NCI-H146 (cell line): ENCODE data around the gene CHSY1.

ENCODE experiments used
- DNase-seq: peaks from one replicate; lab custom pipeline; 2025; lab: John Stamatoyannopoulos, UW

CHSY1 gene

GRCh38 chr15:101210466-101210865, 41.4 kb downstream of the CHSY1 start:
- DNase-seq = no peak

- DNase-seq = no peak
Measured at GRCh38 chr15:101210058-101210457, 41.8 kb downstream of the CHSY1 start.

GRCh38 chr15:101209285-101209845, 42.5 kb downstream of the CHSY1 start:
- no peak for DNase-seq

GRCh38 chr15:101207867-101208288, 44.0 kb downstream of the CHSY1 start:
- no peak for DNase-seq

- no peak for DNase-seq
Measured at GRCh38 chr15:101206176-101206591, 45.7 kb downstream of the CHSY1 start.

- no peak for DNase-seq
Measured at GRCh38 chr15:101204739-101205535, 46.9 kb downstream of the CHSY1 start.

- DNase-seq = no peak
Measured at GRCh38 chr15:101203607-101204189, 48.1 kb downstream of the CHSY1 start.

- DNase-seq = no peak
Measured at GRCh38 chr15:101203029-101203573, 48.7 kb downstream of the CHSY1 start.

GRCh38 chr15:101201411-101202174, 50.3 kb downstream of the CHSY1 start:
- DNase-seq = no peak

- DNase-seq = no peak
Measured at GRCh38 chr15:101200181-101200580, 51.7 kb downstream of the CHSY1 start.

- DNase-seq = no peak
Measured at GRCh38 chr15:101198800-101199199, 53.0 kb downstream of the CHSY1 start.

GRCh38 chr15:101198031-101198575, 53.7 kb downstream of the CHSY1 start:
- DNase-seq = no peak

- DNase-seq = no peak
Measured at GRCh38 chr15:101194546-101195125, 57.2 kb downstream of the CHSY1 start.

GRCh38 chr15:101193806-101194545, 57.9 kb downstream of the CHSY1 start:
- DNase-seq = no peak

- DNase-seq = no peak
Measured at GRCh38 chr15:101193120-101193644, 58.7 kb downstream of the CHSY1 start.

GRCh38 chr15:101192081-101192480, 59.8 kb downstream of the CHSY1 start:
- no peak for DNase-seq

GRCh38 chr15:101191242-101191641, 60.6 kb downstream of the CHSY1 start:
- DNase-seq = no peak

GRCh38 chr15:101190092-101190595, 61.7 kb downstream of the CHSY1 start:
- DNase-seq = no peak

GRCh38 chr15:101189409-101190091, 62.3 kb downstream of the CHSY1 start:
- no peak for DNase-seq
